ENCODE measurements around the gene TUSC2. TPM values are rescaled to one million over a fixed set of nuclear protein-coding genes. Genes with fewer than 3 reads are reported as not detected.

The TUSC2 gene
- total and polyA plus RNA-seq, 2 donors (not counting 1 experiment from before 2014, with no cell fraction given): 28.2 to 29.3 TPM

DNA sequence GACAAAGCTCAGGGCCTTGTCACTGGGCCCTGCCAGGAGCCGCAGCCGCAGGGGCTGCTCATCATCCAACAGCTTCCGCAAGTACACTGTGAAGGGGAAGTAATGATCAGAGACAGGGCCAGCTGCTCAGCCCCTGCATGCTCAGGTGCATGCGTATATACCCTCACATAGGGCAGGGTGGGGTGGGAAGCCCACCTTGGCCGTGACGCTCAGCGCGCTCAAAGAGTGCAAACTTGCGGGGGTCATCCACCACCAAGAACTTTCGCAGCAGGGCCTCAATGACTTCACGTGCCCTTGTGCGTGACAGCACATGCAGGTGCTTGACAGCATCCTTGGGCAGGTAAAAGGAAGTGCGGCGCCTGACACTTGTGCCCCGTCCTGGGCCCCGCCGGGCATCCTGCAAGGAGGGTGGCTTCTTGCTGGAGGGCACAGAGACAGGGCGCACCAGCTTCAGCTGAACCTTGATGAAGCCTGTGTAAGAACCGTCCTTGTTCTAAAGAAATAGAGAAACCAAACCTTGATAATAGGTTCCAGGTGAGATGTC is 3.4 kb upstream of the TUSC2 start:
- no peak overlapping the region for H3K4me3 ChIP-seq (ENCODE audit: control extremely low read depth in 1 of 5, extremely low read depth in 1 of 5, insufficient read depth in 1 of 5, low read depth in 2 of 5, low read length in 4 of 5)
- no peaks in the 10 kb centered on the region for H3K27me3 ChIP-seq (replicated peaks in 1 of 4; ENCODE audit: control extremely low read depth in 1 of 4, control insufficient read depth in 3 of 4, insufficient read depth in 4 of 4, low read length in 3 of 4)
- Mint-ChIP-seq H3K4me1 (peaks cover 35% of the 10 kb centered on the region), H3K4me3 (no peak overlapping the region), H3K27me3 (no peaks in the 10 kb centered on the region), H3K9me3 (ENCODE audit: insufficient read depth) (no peaks in the 10 kb centered on the region), H3K27ac (no peak overlapping the region)
- H3K79me2 ChIP-seq (ENCODE audit: control insufficient read depth, insufficient read depth, low read length): peaks cover 68% of the 10 kb centered on the region
- ChIA-PET POLR2A (interaction anchor here (0.7 kb wide), 1 partner anchor 12 kb away, joined by 4 read pairs; no protein-coding TSS in a partner anchor), CTCF (interaction anchor here (0.7 to 1.4 kb wide), 2 partner anchors 15 to 19 kb away, joined by 3 read pairs; partner anchors contain the start of genes CYB561D2 and NPRL2)
- TF ChIP-seq, protein P1, sequence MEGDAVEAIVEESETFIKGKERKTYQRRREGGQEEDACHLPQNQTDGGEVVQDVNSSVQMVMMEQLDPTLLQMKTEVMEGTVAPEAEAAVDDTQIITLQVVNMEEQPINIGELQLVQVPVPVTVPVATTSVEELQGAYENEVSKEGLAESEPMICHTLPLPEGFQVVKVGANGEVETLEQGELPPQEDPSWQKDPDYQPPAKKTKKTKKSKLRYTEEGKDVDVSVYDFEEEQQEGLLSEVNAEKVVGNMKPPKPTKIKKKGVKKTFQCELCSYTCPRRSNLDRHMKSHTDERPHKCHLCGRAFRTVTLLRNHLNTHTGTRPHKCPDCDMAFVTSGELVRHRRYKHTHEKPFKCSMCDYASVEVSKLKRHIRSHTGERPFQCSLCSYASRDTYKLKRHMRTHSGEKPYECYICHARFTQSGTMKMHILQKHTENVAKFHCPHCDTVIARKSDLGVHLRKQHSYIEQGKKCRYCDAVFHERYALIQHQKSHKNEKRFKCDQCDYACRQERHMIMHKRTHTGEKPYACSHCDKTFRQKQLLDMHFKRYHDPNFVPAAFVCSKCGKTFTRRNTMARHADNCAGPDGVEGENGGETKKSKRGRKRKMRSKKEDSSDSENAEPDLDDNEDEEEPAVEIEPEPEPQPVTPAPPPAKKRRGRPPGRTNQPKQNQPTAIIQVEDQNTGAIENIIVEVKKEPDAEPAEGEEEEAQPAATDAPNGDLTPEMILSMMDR (IDR thresholded peaks at IDR 0.05): no peak
- TF ChIP-seq EZH2 (IDR thresholded peaks at IDR 0.05; ENCODE audit: borderline replicate concordance, insufficient read depth, low read depth, low read length, poor library complexity, severe bottlenecking): no peak
- no peak overlapping the region for H3K4me2 ChIP-seq (replicated peaks; ENCODE audit: low read depth, low read length, poor library complexity, severe bottlenecking)
- no peaks in the 10 kb centered on the region for H3K9me3 ChIP-seq (ENCODE audit: control extremely low read depth in 1 of 3, control insufficient read depth in 2 of 3, insufficient read depth in 1 of 3, low read length in 2 of 3)
- peaks cover 0 to 53% of the 10 kb centered on the region in 2 experiments for H3K36me3 ChIP-seq (replicated peaks in 1 of 2; ENCODE audit: control extremely low read depth in 1 of 2, control insufficient read depth in 1 of 2, extremely low read depth in 1 of 2, insufficient read depth in 2 of 2, low read length in 1 of 2)
- H3K4me1 ChIP-seq (ENCODE audit: control insufficient read depth in 2 of 2, insufficient read depth in 2 of 2, low read length in 2 of 2): peaks cover 23 to 47% of the 10 kb centered on the region in 2 donors
- H3K9ac ChIP-seq (ENCODE audit: low read length): no peak overlapping the region
- WGBS (ENCODE audit: insufficient coverage): 99% methylated on average over 17 of the region's 19 CpGs
- intact Hi-C loops (cut with micrococcal nuclease): no loop called here
- no peak overlapping the region for H3K27ac ChIP-seq (ENCODE audit: low read length in 2 of 2)
- no peak overlapping the region for H2AFZ ChIP-seq (ENCODE audit: insufficient read depth, low read depth, low read length, poor library complexity, severe bottlenecking)
- no peak for ATAC-seq (ENCODE audit: low read depth)
- no peak for DNase-seq
- H4K20me1 ChIP-seq (ENCODE audit: control insufficient read depth, insufficient read depth, low read length, poor library complexity, severe bottlenecking): peaks cover 54% of the 10 kb centered on the region

DNA sequence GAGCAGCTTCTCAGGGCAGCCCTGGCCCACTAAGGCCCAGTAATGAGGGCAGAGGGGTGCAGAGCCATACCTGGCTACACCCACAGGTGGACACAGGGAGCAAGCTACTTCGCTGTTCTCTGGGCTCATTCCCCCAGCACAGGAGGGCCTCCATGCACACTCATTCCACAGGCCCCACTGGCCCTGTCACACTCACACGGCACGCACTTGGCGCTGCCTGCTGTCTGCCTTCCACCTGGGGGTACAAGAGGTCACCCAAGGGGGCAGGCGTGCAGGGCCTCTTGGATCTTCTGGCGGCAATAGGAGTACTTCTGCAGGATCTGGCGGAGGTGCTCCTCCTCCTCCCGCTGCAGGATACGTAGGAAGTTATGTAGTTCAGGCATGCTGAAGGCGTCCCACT is 2.3 kb upstream of the TUSC2 start:
- H3K9me3 ChIP-seq (ENCODE audit: control extremely low read depth in 1 of 3, control insufficient read depth in 2 of 3, insufficient read depth in 1 of 3, low read length in 2 of 3): no peaks in the 10 kb centered on the region
- no peaks in the 10 kb centered on the region for H3K9me3 Mint-ChIP-seq (ENCODE audit: insufficient read depth)
- no peak overlapping the region for H2AFZ ChIP-seq (ENCODE audit: insufficient read depth, low read depth, low read length, poor library complexity, severe bottlenecking)
- no peak overlapping the region for H3K4me3 Mint-ChIP-seq
- H3K4me1 ChIP-seq (ENCODE audit: control insufficient read depth in 2 of 2, insufficient read depth in 2 of 2, low read length in 2 of 2): peaks cover 14 to 36% of the 10 kb centered on the region in 2 donors
- ATAC-seq (ENCODE audit: low read depth) (no peak), DNase-seq (no peak)
- peaks cover 30% of the 10 kb centered on the region for H3K4me1 Mint-ChIP-seq
- no peak overlapping the region for H3K4me3 ChIP-seq (ENCODE audit: control extremely low read depth in 1 of 5, extremely low read depth in 1 of 5, insufficient read depth in 1 of 5, low read depth in 2 of 5, low read length in 4 of 5)
- intact Hi-C loops (cut with micrococcal nuclease): no loop called here
- peak overlapping the region; percentile 26 for H3K27ac Mint-ChIP-seq
- WGBS (ENCODE audit: insufficient coverage): 94% methylated on average over 10 of the region's 10 CpGs
- TF ChIP-seq EZH2 (IDR thresholded peaks at IDR 0.05; ENCODE audit: borderline replicate concordance, insufficient read depth, low read depth, low read length, poor library complexity, severe bottlenecking): no peak
- TF ChIP-seq, protein P1 (IDR thresholded peaks at IDR 0.05): no peak
- no peaks in the 10 kb centered on the region for H3K27me3 Mint-ChIP-seq
- POLR2A ChIA-PET: interaction anchor here (0.7 to 2.9 kb wide), 2 partner anchors 10 to 1170 kb away, joined by 6 to 9 read pairs; partner anchors contain the start of gene RASSF1
- H3K27ac ChIP-seq (ENCODE audit: low read length in 2 of 2): no peak overlapping the region
- H3K27me3 ChIP-seq (replicated peaks in 1 of 4; ENCODE audit: control extremely low read depth in 1 of 4, control insufficient read depth in 3 of 4, insufficient read depth in 4 of 4, low read length in 3 of 4): no peaks in the 10 kb centered on the region
- CTCF ChIA-PET: no interaction called here
- H3K79me2 ChIP-seq (ENCODE audit: control insufficient read depth, insufficient read depth, low read length): peaks cover 63% of the 10 kb centered on the region
- H3K4me2 ChIP-seq (replicated peaks; ENCODE audit: low read depth, low read length, poor library complexity, severe bottlenecking): no peak overlapping the region
- no peak overlapping the region for H3K9ac ChIP-seq (ENCODE audit: low read length)
- peaks cover 0 to 57% of the 10 kb centered on the region in 2 experiments for H3K36me3 ChIP-seq (replicated peaks in 1 of 2; ENCODE audit: control extremely low read depth in 1 of 2, control insufficient read depth in 1 of 2, extremely low read depth in 1 of 2, insufficient read depth in 2 of 2, low read length in 1 of 2)
- H4K20me1 ChIP-seq (ENCODE audit: control insufficient read depth, insufficient read depth, low read length, poor library complexity, severe bottlenecking): peaks cover 48% of the 10 kb centered on the region
